ENCODE measurements around the gene BAG5.

DNA sequence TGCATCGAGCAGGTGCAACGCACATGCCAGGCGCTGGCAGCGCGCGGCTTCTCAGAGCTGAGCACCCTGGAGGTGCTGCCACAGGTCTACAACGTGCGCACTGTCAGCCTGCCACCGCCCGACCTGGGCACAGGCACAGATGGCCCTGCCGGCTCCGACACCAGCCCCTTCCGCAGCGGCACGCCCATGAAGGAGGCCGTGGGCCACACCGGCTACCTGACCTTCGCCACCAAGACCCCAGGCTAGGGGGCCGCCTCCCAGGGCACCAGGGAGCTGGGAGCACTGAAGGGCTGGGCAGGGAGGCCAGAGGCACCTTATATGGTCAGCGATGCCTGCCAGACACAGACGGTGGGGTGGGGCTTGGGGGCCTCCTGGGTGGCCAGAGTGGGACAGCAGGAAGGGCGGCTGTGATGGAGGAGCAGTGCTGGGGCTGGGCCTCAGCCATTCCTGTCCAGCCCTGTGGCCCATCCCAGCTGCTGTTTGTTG lies 27.8 kb downstream of the BAG5 start:
- TF ChIP-seq, protein P1, sequence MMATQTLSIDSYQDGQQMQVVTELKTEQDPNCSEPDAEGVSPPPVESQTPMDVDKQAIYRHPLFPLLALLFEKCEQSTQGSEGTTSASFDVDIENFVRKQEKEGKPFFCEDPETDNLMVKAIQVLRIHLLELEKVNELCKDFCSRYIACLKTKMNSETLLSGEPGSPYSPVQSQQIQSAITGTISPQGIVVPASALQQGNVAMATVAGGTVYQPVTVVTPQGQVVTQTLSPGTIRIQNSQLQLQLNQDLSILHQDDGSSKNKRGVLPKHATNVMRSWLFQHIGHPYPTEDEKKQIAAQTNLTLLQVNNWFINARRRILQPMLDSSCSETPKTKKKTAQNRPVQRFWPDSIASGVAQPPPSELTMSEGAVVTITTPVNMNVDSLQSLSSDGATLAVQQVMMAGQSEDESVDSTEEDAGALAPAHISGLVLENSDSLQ (IDR thresholded peaks at IDR 0.05), result no peak
- TF ChIP-seq SP1 (IDR thresholded peaks at IDR 0.05) (no peak), NFRKB (IDR thresholded peaks at IDR 0.05) (no peak), SUZ12 (IDR thresholded peaks at IDR 0.05) (no peak), ELF4 (IDR thresholded peaks at IDR 0.05) (no peak), ARNT (IDR thresholded peaks at IDR 0.05) (no peak), BHLHE40 (IDR thresholded peaks at IDR 0.05; ENCODE audit: borderline replicate concordance) (no peak), TARDBP (IDR thresholded peaks at IDR 0.05) (no peak), FOXM1 (IDR thresholded peaks at IDR 0.05; ENCODE audit: borderline replicate concordance) (no peak)
